Urothelium cell line (cell line): Measurements from ENCODE around the gene C2orf15.
"Not testable (repeated sequence)": the region's sequence is repeated elsewhere in the genome, so short reads cannot be mapped to it uniquely, and the experiment has no call there.

Experiments
- DNase-seq: peaks from one replicate; pipeline ENCODE4 v3.0.0; 2011; ENCODE audit warnings: low spot score, mixed read lengths
- FAIRE-seq: peaks from 2 replicates; lab custom pipeline; 2011; peaks lifted over from hg19 to GRCh38; lab: Jason Lieb, UNC

The C2orf15 gene

GRCh38 chr2:99141110-99142108 lies at the start of gene C2orf15:
C2orf15 (plus strand) TSS chr2:99141707; CDS start chr2:99150559, 8,852 bp downstream.
- peak; percentile 97 for DNase-seq
- FAIRE-seq, result peak; percentile 79

GRCh38 chr2:99096728-99097127 lies 44.8 kb upstream of the C2orf15 start:
- FAIRE-seq (no peak), DNase-seq (no peak)

GRCh38 chr2:99101697-99102096 lies 39.8 kb upstream of the C2orf15 start:
- no peak for FAIRE-seq
- peak; percentile 15 for DNase-seq

- no peak for FAIRE-seq
- no peak for DNase-seq
These were observed 37.5 kb upstream of the C2orf15 start for GRCh38 chr2:99104006-99104405.

GRCh38 chr2:99106913-99107312 lies 34.6 kb upstream of the C2orf15 start:
- DNase-seq (no peak), FAIRE-seq (no peak)

- FAIRE-seq, result no peak
- no peak for DNase-seq
These were observed 30.3 kb upstream of the C2orf15 start for GRCh38 chr2:99111236-99111635.

- FAIRE-seq, result no peak
- no peak for DNase-seq
These were observed 29.6 kb upstream of the C2orf15 start for GRCh38 chr2:99111945-99112344.

GRCh38 chr2:99112617-99113016 lies 28.9 kb upstream of the C2orf15 start:
- no peak for DNase-seq
- no peak for FAIRE-seq

GRCh38 chr2:99127981-99128380 lies 13.5 kb upstream of the C2orf15 start:
- FAIRE-seq (no peak), DNase-seq (no peak)

GRCh38 chr2:99135044-99135556 lies 6.4 kb upstream of the C2orf15 start:
- DNase-seq, FAIRE-seq: not testable (repeated sequence)

GRCh38 chr2:99139003-99139402 lies 2.5 kb upstream of the C2orf15 start:
- no peak for FAIRE-seq
- DNase-seq, result no peak

- no peak for DNase-seq
- no peak for FAIRE-seq
These were observed 1.2 kb upstream of the C2orf15 start for GRCh38 chr2:99140056-99140859.

- no peak for FAIRE-seq
- no peak for DNase-seq
These were observed 722 bp upstream of the C2orf15 start for GRCh38 chr2:99140860-99141109.

- DNase-seq (no peak), FAIRE-seq (no peak)
These were observed 9.2 kb downstream of the C2orf15 start for GRCh38 chr2:99150706-99151105.

GRCh38 chr2:99152199-99152895 lies 10.8 kb downstream of the C2orf15 start:
- no peak for FAIRE-seq
- DNase-seq, result no peak

GRCh38 chr2:99153921-99154604 lies 12.6 kb downstream of the C2orf15 start:
- FAIRE-seq, result no peak

GRCh38 chr2:99154643-99155536 lies 13.4 kb downstream of the C2orf15 start, which contains the start of the genes LIPT1 and TSGA10:
LIPT1 (plus strand) TSS chr2:99154967; CDS start chr2:99161958, 6,991 bp downstream.
TSGA10 (minus strand) TSS chr2:99154942; CDS start chr2:99109439, 45,503 bp downstream.
- peak; percentile 89 for FAIRE-seq
- DNase-seq, result peak; percentile 98

More at GRCh38 chr2:99153921-99154604, 12.6 kb downstream of the C2orf15 start:
- DNase-seq, result peak; percentile 21

- no peak for FAIRE-seq
- no peak for DNase-seq
These were observed 15.4 kb downstream of the C2orf15 start for GRCh38 chr2:99156891-99157290.

GRCh38 chr2:99158599-99158998 lies 17.1 kb downstream of the C2orf15 start:
- no peak for DNase-seq
- no peak for FAIRE-seq
